K562 (cell line): ENCODE data around the gene PRR14. TPM values are rescaled to one million over a fixed set of nuclear protein-coding genes. Genes with fewer than 3 reads are reported as not detected.

ENCODE experiments used
- ATAC-seq: fragments of 200-7000 bp; cut with Tn5 transposase; 3 replicates; pipeline ENCODE4 v1.9.1; 2020; ENCODE audit warnings: moderate library complexity
- BruUV-seq: library from RNA; stranded (reverse); fragments of 400-500 nt; replicated peaks from 2 replicates; lab custom pipeline; 2021; lab: Mats Ljungman, UMichigan
- CTCF ChIA-PET: fragments of 300-600 bp; formaldehyde crosslinking; extraction: SDS; loops from one replicate; lab custom pipeline; 2021; ENCODE audit warnings: low intra/inter-chr PET ratio; lab: Yijun Ruan, JAX
- POLR2A ChIA-PET: fragments of 300-600, 350-650 bp; sonication (Branson Sonifier 250); formaldehyde crosslinking; extraction: SDS; loops from one replicate; lab custom pipeline; 2021; ENCODE audit warnings: antibody characterized with exemption, inconsistent platforms; lab: Yijun Ruan, JAX
- DNase-seq, 4 experiments: peaks; one replicate each; pipeline versions ENCODE4 v3.0.0 to v3.0.0-alpha.2; 2011 to 2018; ENCODE audit warnings: low spot score in 3 of 4, mixed read lengths in 3 of 4; ENCODE audit errors: extremely low read depth in 1 of 4
- FAIRE-seq: peaks from 2 replicates; lab custom pipeline; 2011; peaks lifted over from hg19 to GRCh38; lab: Jason Lieb, UNC
- H2AFZ ChIP-seq: 2 replicates; pipeline ENCODE4 v1.6.0; 2011; ENCODE audit warnings: low read depth, low read length, control low read depth, inconsistent platforms
- H3K27ac ChIP-seq: fragments of 200-600 bp; 3 replicates; pipeline ENCODE4 v1.8.0; 2011; ENCODE audit warnings: low read depth, mild to moderate bottlenecking, control low read depth, inconsistent platforms, low read length, moderate library complexity, mixed read lengths; ENCODE audit errors: extremely low read depth
- H3K27me3 ChIP-seq, 2 experiments: fragments of 300-600 bp in 1 of 2; 2 replicates in 1 of 2; 3 replicates in 1 of 2; pipeline versions ENCODE4 v1.6.0 to v1.8.0; 2011; ENCODE audit warnings: inconsistent platforms in 2 of 2, low read length in 2 of 2, mild to moderate bottlenecking in 1 of 2, mixed read lengths in 1 of 2, moderate library complexity in 1 of 2; ENCODE audit not compliant: control insufficient read depth in 2 of 2, insufficient read depth in 2 of 2
- H3K36me3 ChIP-seq: fragments of 300-600 bp; 3 replicates; pipeline ENCODE4 v1.8.0; 2011; ENCODE audit warnings: mild to moderate bottlenecking, low read length, inconsistent platforms; ENCODE audit not compliant: control insufficient read depth, insufficient read depth
- H3K4me1 ChIP-seq, 2 experiments: fragments of 200-600 bp in 1 of 2; replicated peaks in 1 of 2; 2 replicates in 1 of 2; 3 replicates in 1 of 2; pipeline versions ENCODE4 v1.5.1 to v1.8.0; 2011; ENCODE audit warnings: inconsistent platforms in 2 of 2, low read length in 2 of 2, mild to moderate bottlenecking in 1 of 2, mixed read lengths in 1 of 2, moderate library complexity in 1 of 2; ENCODE audit not compliant: control insufficient read depth in 2 of 2, insufficient read depth in 2 of 2
- H3K4me2 ChIP-seq: 2 replicates; pipeline ENCODE4 v1.6.1; 2011; ENCODE audit warnings: low read length, control low read depth, inconsistent platforms, mixed read lengths; ENCODE audit not compliant: insufficient read depth
- H3K4me3 ChIP-seq: fragments of 200-600 bp; sonication (generic), shearing (Covaris generic); 2 replicates; pipeline ENCODE4 v1.5.1; 2016; ENCODE audit warnings: control low read depth, inconsistent platforms
- H3K79me2 ChIP-seq: fragments of 200-600 bp; 3 replicates; pipeline ENCODE4 v1.8.0; 2011; ENCODE audit warnings: low read length, inconsistent platforms; ENCODE audit not compliant: control insufficient read depth, insufficient read depth
- H3K9ac ChIP-seq, 2 experiments: 2 replicates each; pipeline versions ENCODE4 v1.6.0 to v1.6.1; 2011; ENCODE audit warnings: low read depth in 2 of 2, low read length in 2 of 2, control low read depth in 1 of 2, inconsistent platforms in 1 of 2, mild to moderate bottlenecking in 1 of 2, mixed read lengths in 1 of 2; ENCODE audit not compliant: insufficient read depth in 1 of 2
- H3K9me1 ChIP-seq: one replicate; pipeline ENCODE4 v1.6.0; 2011; ENCODE audit warnings: inconsistent platforms, mild to moderate bottlenecking, low read length, moderate library complexity; ENCODE audit not compliant: control insufficient read depth, insufficient read depth
- H3K9me3 ChIP-seq: replicated peaks from 2 replicates; pipeline ENCODE4 v1.5.1; 2011; ENCODE audit warnings: low read depth, low read length, inconsistent platforms; ENCODE audit not compliant: control insufficient read depth, insufficient read depth
- H4K20me1 ChIP-seq: replicated peaks from 2 replicates; pipeline ENCODE4 v1.6.1; 2011; ENCODE audit warnings: low read length, inconsistent platforms, mixed read lengths; ENCODE audit not compliant: control insufficient read depth, insufficient read depth
- ARHGAP35 ChIP-seq: fragments of 450-650 bp; IDR thresholded peaks from 2 replicates; pipeline ENCODE4 v1.6.1; 2018; ENCODE audit not compliant: partially characterized antibody
- ARID1B ChIP-seq: fragments of 450-650 bp; IDR thresholded peaks from 2 replicates; pipeline ENCODE4 v1.6.1; 2016; ENCODE audit warnings: antibody characterized with exemption, mild to moderate bottlenecking, inconsistent platforms
- CTBP1 ChIP-seq: fragments of 450-650 bp; IDR thresholded peaks from 2 replicates; pipeline ENCODE4 v1.6.1; 2016; ENCODE audit warnings: borderline replicate concordance
- DIDO1 ChIP-seq: fragments of 450-650 bp; IDR thresholded peaks from 2 replicates; pipeline ENCODE4 v1.6.1; 2016; ENCODE audit warnings: low read depth, missing biosample characterization, missing genetic modification characterization
- GATAD2B ChIP-seq: fragments of 450-650 bp; IDR thresholded peaks from 2 replicates; pipeline ENCODE4 v1.6.1; 2017; ENCODE audit warnings: mild to moderate bottlenecking, borderline replicate concordance
- HMG20A ChIP-seq: fragments of 450-650 bp; formaldehyde crosslinking; conservative IDR thresholded peaks from 2 replicates; pipeline ENCODE4 v1.4.0; 2020; ENCODE audit warnings: mild to moderate bottlenecking, mixed read lengths
- PHB2 ChIP-seq: fragments of 450-650 bp; IDR thresholded peaks from 2 replicates; pipeline ENCODE4 v1.6.1; 2017; ENCODE audit warnings: low read depth
- PPARD ChIP-seq: fragments of 250-450 bp; sonication (Bioruptor Pico); IDR thresholded peaks from 2 replicates; pipeline ENCODE4 v1.8.0; 2022; ENCODE audit warnings: inconsistent platforms, mild to moderate bottlenecking, moderate library complexity
- TAF7 ChIP-seq: fragments of 450-650 bp; IDR thresholded peaks from 2 replicates; pipeline ENCODE4 v1.6.1; 2016; ENCODE audit warnings: missing genetic modification characterization, missing compliant biosample characterization
- TARDBP ChIP-seq: fragments of 450-650 bp; IDR thresholded peaks from 2 replicates; pipeline ENCODE4 v1.6.1; 2016
- THAP12 ChIP-seq: fragments of 250-450 bp; sonication (Bioruptor Pico); IDR thresholded peaks from 2 replicates; pipeline ENCODE4 v1.9.0; 2021; ENCODE audit warnings: mild to moderate bottlenecking, inconsistent platforms
- ZFP91 ChIP-seq: sonication (generic); formaldehyde crosslinking; IDR thresholded peaks from 2 replicates; pipeline ENCODE4 v1.8.0; 2022; ENCODE audit warnings: mild to moderate bottlenecking, missing genetic modification reagents
- ZNF134 ChIP-seq: fragments of 250-450 bp; sonication (Bioruptor Pico); conservative IDR thresholded peaks from 2 replicates; pipeline ENCODE4 v1.4.0; 2020
- WGBS: fragments of 100-300 bp; shearing (Covaris generic); methylation state at CpG from one replicate; pipeline ENCODE4 v1.1.6; 2016; ENCODE audit warnings: low coverage, mixed read lengths; ENCODE audit not compliant: insufficient coverage; ENCODE audit errors: missing lambda C conversion rate; 5-methylcytosine and 5-hydroxymethylcytosine counted together
- in situ Hi-C: fragments of 300-500 bp; cut with MboI; formaldehyde crosslinking; loops from 4 replicates; pipeline ENCODE4 v1.15.0; 2018; ENCODE audit warnings: inconsistent platforms, mixed read lengths
- intact Hi-C: fragments of 100-400 bp; cut with micrococcal nuclease; formaldehyde crosslinking; loops from 2 replicates; pipeline ENCODE4 v1.14.2; 2022
- polyA plus RNA-seq, 8 experiments: library from polyadenylated mRNA; depleted of rRNA in 4 of 8; stranded (reverse) in 5 of 8; unstranded in 3 of 8; fragments of >200 nt; fragmentation: Nextera tagmentation in 2 of 8; fragmentation: Illumina TruSeq in 1 of 8; extraction: Ambion mirVana in 2 of 8; extraction: Trizol in 1 of 8; gene quantifications; 2 replicates each; pipeline versions ENCODE4 v1.2.1 to v1.2.3, GENCODE V29; 2011 to 2014; ENCODE audit warnings: inconsistent platforms in 1 of 8, missing spikeins in 1 of 8
- total RNA-seq, 7 experiments: library from RNA; depleted of rRNA in 6 of 7; stranded (reverse); fragments of >200 nt in 6 of 7; fragmentation: Illumina TruSeq in 2 of 7; extraction: Trizol in 2 of 7; gene quantifications; 2 replicates each; pipeline versions ENCODE4 v1.2.1 to v1.2.3, GENCODE V29; 2011 to 2021; ENCODE audit warnings: low replicate concordance in 1 of 7

PRR14 gene
- total and polyA plus RNA-seq, 9 of the 15 experiments (the other 6 are each of a cell fraction or from before 2014, with no cell fraction given), result 2.2 to 63.1 (median 11.5) TPM

DNA sequence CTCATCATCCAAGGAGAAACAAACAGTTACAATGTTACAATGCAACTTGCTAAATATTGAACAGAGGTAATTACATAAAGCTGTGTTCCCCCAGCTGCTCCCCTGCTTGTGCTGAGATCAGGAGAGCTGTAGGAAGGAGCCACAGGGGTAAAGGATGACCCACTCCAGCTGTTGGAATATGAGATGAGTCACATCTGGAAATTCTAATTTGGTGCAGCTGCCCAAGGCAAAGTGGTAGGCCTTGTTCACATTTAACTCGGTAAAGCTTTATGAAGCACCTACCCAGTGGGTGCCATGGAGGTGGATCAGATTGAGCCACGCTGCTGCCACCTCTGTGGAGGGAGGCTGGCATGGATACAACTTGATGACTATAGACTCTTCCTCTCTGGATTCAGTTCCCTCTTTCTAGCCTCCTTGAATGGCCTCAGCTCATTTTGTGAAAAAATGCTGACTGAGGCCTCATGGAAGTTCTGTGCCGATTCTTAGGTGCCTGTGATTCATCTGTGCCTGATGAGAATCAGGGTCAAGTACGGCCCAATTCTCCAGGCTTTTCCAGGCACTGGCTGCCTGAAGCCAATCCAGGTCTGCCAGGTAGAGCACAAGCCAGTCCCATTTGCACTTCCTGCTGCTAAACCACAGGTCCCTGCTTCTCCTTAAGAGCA is 48.0 kb upstream of the PRR14 start (continued):
- no peak for TF ChIP-seq ZFP91

DNA sequence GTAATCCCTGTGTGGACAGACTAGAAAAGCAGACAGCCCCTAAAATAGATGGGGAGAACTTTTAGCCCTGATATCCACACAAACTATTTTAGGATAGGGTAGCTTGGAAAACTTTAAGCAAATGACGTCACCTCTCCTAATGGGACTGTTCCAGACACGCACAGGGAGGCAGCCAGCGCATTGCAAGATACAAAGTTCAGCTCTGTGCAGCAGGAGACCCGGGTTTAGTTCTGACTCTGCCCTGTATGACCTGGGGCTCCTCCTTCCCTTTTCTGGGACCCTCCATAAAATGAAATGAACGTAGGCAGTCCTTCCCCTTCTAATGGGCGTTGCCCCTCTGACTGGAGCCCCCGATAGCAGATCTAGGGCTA is 46.8 kb upstream of the PRR14 start:
- DNase-seq, result no peak
- H4K20me1 ChIP-seq, result no peaks in the 10 kb centered on the region
- no peak for ATAC-seq
- H3K9me3 ChIP-seq, result no peaks in the 10 kb centered on the region
- in situ Hi-C loops (no loop called here), intact Hi-C loops (no loop called here)
- H3K27ac ChIP-seq, result no peak overlapping the region
- FAIRE-seq, result no peak
- H3K4me3 ChIP-seq, result no peak overlapping the region
- H3K9me1 ChIP-seq, result no peaks in the 10 kb centered on the region
- no peak overlapping the region for H3K4me2 ChIP-seq
- H3K79me2 ChIP-seq, result peaks cover 5% of the 10 kb centered on the region
- POLR2A ChIA-PET, result interaction anchor here (0.7 kb wide), 1 partner anchor 10 kb away, joined by 5 read pairs; no protein-coding TSS in a partner anchor
- no peak overlapping the region for H2AFZ ChIP-seq
- peak overlapping the region in 1 of 2 experiments; percentile 42; a peak in 2 of 4 replicates for H3K9ac ChIP-seq
- TF ChIP-seq CTBP1 (no peak), ARHGAP35 (no peak), PPARD (CRISPR knock-in tag) (no peak), TAF7 (tag) (no peak), THAP12 (CRISPR knock-in tag) (no peak), PHB2 (no peak), ARID1B (no peak), DIDO1 (no peak), HMG20A (CRISPR knock-in tag) (no peak), GATAD2B (no peak), TARDBP (no peak), ZNF134 (no peak)
- 85% methylated on average over 6 of the region's 7 CpGs for WGBS
- peaks cover 60% of the 10 kb centered on the region for H3K36me3 ChIP-seq
- H3K27me3 ChIP-seq, result no peaks in the 10 kb centered on the region
- CTCF ChIA-PET, result no interaction called here
- BruUV-seq, result no TSS peak
- H3K4me1 ChIP-seq, result peaks cover 5 to 14% of the 10 kb centered on the region in 2 experiments; a peak in 4 of 5 replicates
